ENCODE data around the gene BCORL1.

DNA sequence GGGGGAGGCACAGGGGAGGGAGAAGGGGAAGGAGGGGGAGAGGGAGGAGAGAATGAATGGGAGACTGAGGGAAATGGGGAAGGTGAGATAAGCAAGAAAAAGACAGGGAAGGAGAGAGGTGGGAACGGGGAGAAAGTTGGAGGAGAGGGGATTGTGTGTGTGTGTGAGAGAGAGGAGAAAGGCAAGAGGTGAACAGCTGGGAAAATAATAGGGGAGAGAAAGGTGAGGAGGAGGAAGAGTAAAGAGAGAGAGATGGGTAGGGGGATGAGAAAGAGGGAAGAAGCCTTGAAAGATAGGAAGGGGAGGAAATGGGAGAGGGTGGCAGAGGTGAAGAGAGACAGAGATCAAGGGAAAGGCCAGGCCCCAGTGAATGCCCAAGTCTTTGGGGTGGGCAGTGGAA is 20.1 kb downstream of the BCORL1 start:
- TF ChIP-seq, protein P1, sequence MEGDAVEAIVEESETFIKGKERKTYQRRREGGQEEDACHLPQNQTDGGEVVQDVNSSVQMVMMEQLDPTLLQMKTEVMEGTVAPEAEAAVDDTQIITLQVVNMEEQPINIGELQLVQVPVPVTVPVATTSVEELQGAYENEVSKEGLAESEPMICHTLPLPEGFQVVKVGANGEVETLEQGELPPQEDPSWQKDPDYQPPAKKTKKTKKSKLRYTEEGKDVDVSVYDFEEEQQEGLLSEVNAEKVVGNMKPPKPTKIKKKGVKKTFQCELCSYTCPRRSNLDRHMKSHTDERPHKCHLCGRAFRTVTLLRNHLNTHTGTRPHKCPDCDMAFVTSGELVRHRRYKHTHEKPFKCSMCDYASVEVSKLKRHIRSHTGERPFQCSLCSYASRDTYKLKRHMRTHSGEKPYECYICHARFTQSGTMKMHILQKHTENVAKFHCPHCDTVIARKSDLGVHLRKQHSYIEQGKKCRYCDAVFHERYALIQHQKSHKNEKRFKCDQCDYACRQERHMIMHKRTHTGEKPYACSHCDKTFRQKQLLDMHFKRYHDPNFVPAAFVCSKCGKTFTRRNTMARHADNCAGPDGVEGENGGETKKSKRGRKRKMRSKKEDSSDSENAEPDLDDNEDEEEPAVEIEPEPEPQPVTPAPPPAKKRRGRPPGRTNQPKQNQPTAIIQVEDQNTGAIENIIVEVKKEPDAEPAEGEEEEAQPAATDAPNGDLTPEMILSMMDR (IDR thresholded peaks at IDR 0.05) = no peak
- TF ChIP-seq POLR2AphosphoS5 (IDR thresholded peaks at IDR 0.05) = no peak

Data from upper lobe of left lung (tissue), 4 donors.